ENCODE measurements around the gene CFAP20DC. TPM values are rescaled to one million over a fixed set of nuclear protein-coding genes. Genes with fewer than 3 reads are reported as not detected.

CFAP20DC gene
- total and polyA plus RNA-seq, 2 of the 8 experiments (the other 6 are each of a cell fraction or from before 2014, with no cell fraction given): 2.2 to 2.8 TPM

DNA sequence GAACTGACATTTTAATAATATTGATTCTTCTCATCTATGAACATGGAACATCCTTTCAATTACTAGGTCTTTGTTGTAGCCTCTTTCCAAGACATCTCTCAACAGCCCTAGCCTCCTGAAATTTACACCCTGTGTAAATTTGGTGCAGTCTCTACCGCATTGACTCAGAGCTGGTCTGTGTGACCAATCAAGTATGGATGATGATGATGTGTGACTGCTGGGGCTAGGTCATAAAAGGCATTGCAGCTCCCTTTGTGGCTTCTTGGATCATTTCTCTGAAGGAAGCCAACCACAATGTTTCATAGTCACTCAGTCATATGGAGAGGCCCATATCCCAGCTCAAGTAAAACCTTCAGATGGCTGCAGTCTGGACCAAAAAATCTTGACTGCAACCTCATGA is 321.1 kb downstream of the CFAP20DC start:
- H2BK5ac ChIP-seq (ENCODE audit: low read depth, low read length): no peak overlapping the region
- H3K9me3 ChIP-seq (ENCODE audit: insufficient read depth in 2 of 2, low read depth in 1 of 2, low read length in 1 of 2): no peaks in the 10 kb centered on the region; a peak in 1 of 4 replicates
- H3K4me1 ChIP-seq (replicated peaks in 1 of 4; ENCODE audit: control insufficient read depth in 3 of 4, insufficient read depth in 4 of 4, low read length in 3 of 4): no peaks in the 10 kb centered on the region
- no peak overlapping the region for H2BK12ac ChIP-seq (ENCODE audit: low read depth, low read length)
- no peak overlapping the region for H3K14ac ChIP-seq (ENCODE audit: insufficient read length)
- no peak for FAIRE-seq
- no peak for TF ChIP-seq EZH2 (IDR thresholded peaks at IDR 0.05; ENCODE audit: low read depth, low read length, severe bottlenecking)
- TF ChIP-seq GTF2F1 (IDR thresholded peaks at IDR 0.05; ENCODE audit: borderline replicate concordance, low read depth, low read length): no peak
- TF ChIP-seq ASH2L (IDR thresholded peaks at IDR 0.05; ENCODE audit: low read length): no peak
- no peak for TF ChIP-seq SUZ12 (IDR thresholded peaks at IDR 0.05; ENCODE audit: low read length)
- no peak for TF ChIP-seq FOSL1 (IDR thresholded peaks at IDR 0.05; ENCODE audit: insufficient read depth, low read depth, low read length)
- TF ChIP-seq BRCA1 (IDR thresholded peaks at IDR 0.05; ENCODE audit: low read depth, low read length): no peak
- no peak for TF ChIP-seq KDM5A (IDR thresholded peaks at IDR 0.05; ENCODE audit: low read length)
- TF ChIP-seq SP1 (IDR thresholded peaks at IDR 0.05; ENCODE audit: low read depth, low read length): no peak
- no peak for TF ChIP-seq HDAC6 (IDR thresholded peaks at IDR 0.05; ENCODE audit: low read depth, low read length)
- TF ChIP-seq SP2 (IDR thresholded peaks at IDR 0.05; ENCODE audit: low read length): no peak
- TF ChIP-seq PHF8 (conservative IDR thresholded peaks at IDR 0.05; ENCODE audit: low read depth, low read length): no peak
- no peak overlapping the region for H3K9ac ChIP-seq (replicated peaks in 1 of 4; ENCODE audit: extremely low read depth in 1 of 4, low read depth in 3 of 4, low read length in 3 of 4)
- no peak for DNase-seq (ENCODE audit: low read depth in 1 of 2, low spot score in 2 of 2)
- no peak overlapping the region for H3K4me3 ChIP-seq (ENCODE audit: extremely low read depth in 1 of 4, insufficient read depth in 2 of 4, low read depth in 3 of 4, low read length in 4 of 4)
- no peak overlapping the region for H2BK120ac ChIP-seq (replicated peaks; ENCODE audit: low read depth, low read length)
- no peak overlapping the region for H3K4me2 ChIP-seq (ENCODE audit: insufficient read depth in 1 of 2, low read depth in 2 of 2, low read length in 2 of 2)
- POLR2A ChIA-PET (ENCODE audit: partially characterized antibody): no interaction called here
- 93% methylated on average over 1 of the region's 1 CpG; no CpG with 5 or more reads in 1 of the 2 experiments for WGBS, 2 experiments (ENCODE audit: extremely low coverage in 1 of 2, insufficient coverage in 1 of 2, insufficient read length in 1 of 2, insufficient replicate concordance in 2 of 2, low coverage in 1 of 2, low lambda C conversion rate in 2 of 2, missing lambda C conversion rate in 1 of 2)
- H3K36me3 ChIP-seq (ENCODE audit: control insufficient read depth in 2 of 4, insufficient read depth in 4 of 4, low read length in 3 of 4): no peaks in the 10 kb centered on the region; a peak in 3 of 8 replicates
- H2AFZ ChIP-seq (ENCODE audit: low read length): no peak overlapping the region
- no peaks in the 10 kb centered on the region for H3K79me2 ChIP-seq (ENCODE audit: control insufficient read depth in 1 of 2, insufficient read depth in 2 of 2, low read length in 2 of 2)
- H3K18ac ChIP-seq (ENCODE audit: extremely low read depth, low read length): no peak overlapping the region
- H2BK20ac ChIP-seq (ENCODE audit: low read length): no peak overlapping the region
- H3K23ac ChIP-seq (ENCODE audit: insufficient read length): no peak overlapping the region
- H2BK15ac ChIP-seq (ENCODE audit: low read length): no peak overlapping the region
- H4K91ac ChIP-seq (replicated peaks; ENCODE audit: insufficient read length, low read length): no peak overlapping the region
- H3K27ac ChIP-seq (ENCODE audit: low read depth, low read length): no peak overlapping the region
- H3K56ac ChIP-seq (replicated peaks; ENCODE audit: insufficient read length, low read depth, low read length): no peak overlapping the region
- H4K5ac ChIP-seq (ENCODE audit: insufficient read length, low read depth, low read length): no peak overlapping the region
- H4K8ac ChIP-seq (ENCODE audit: extremely low read depth, insufficient read depth, low read length): no peak overlapping the region
- no peaks in the 10 kb centered on the region for H4K20me1 ChIP-seq (replicated peaks in 1 of 2; ENCODE audit: control insufficient read depth in 1 of 2, insufficient read depth in 2 of 2, low read length in 2 of 2)
- no peaks in the 10 kb centered on the region for H3K27me3 ChIP-seq (replicated peaks in 1 of 4; ENCODE audit: control insufficient read depth in 3 of 4, extremely low read depth in 1 of 4, insufficient read depth in 3 of 4, low read length in 3 of 4)
- no peak overlapping the region for H2AK5ac ChIP-seq (ENCODE audit: low read depth, low read length)
- no peaks in the 10 kb centered on the region for H3K23me2 ChIP-seq (ENCODE audit: low read depth, low read length)
- CTCF ChIA-PET (ENCODE audit: partially characterized antibody): interaction anchor here (1.6 kb wide), 1 partner anchor 160 kb away, joined by 5 read pairs; no protein-coding TSS in a partner anchor
- H3K79me1 ChIP-seq (ENCODE audit: low read depth, low read length): no peaks in the 10 kb centered on the region
- no peak overlapping the region for H3K4ac ChIP-seq (replicated peaks; ENCODE audit: insufficient read length, low read depth, low read length)

Data from H1 (cell line).